Dendritic cell treated with granulocyte-macrophage colony-stimulating factor and Interleukin-4, amounts not matched to agents 40 ng/mL and 50 ng/mL, for 4 days (primary cell): ENCODE measurements around the gene AKNAD1.
A peak's percentile ranks its signal among the peaks of the same experiment; 100 is the strongest.
"Not testable (repeated sequence)": the region's sequence is repeated elsewhere in the genome, so short reads cannot be mapped to it uniquely, and the experiment has no call there.

ENCODE experiments used
- H3K27ac Mint-ChIP-seq: one replicate; pipeline ENCODE4 v1.8.0; 2022; ENCODE audit warnings: mild to moderate bottlenecking, mixed read lengths
- H3K27me3 Mint-ChIP-seq: one replicate; pipeline ENCODE4 v1.8.0; 2022; ENCODE audit warnings: mild to moderate bottlenecking, mixed read lengths
- H3K36me3 Mint-ChIP-seq: one replicate; pipeline ENCODE4 v1.8.0; 2022; ENCODE audit warnings: low read depth, mixed read lengths
- H3K4me1 Mint-ChIP-seq: one replicate; pipeline ENCODE4 v1.8.0; 2022; ENCODE audit warnings: low read depth, mixed read lengths
- H3K4me3 Mint-ChIP-seq: one replicate; pipeline ENCODE4 v1.8.0; 2022; ENCODE audit warnings: mild to moderate bottlenecking, moderate library complexity, mixed read lengths
- H3K9me3 Mint-ChIP-seq: one replicate; pipeline ENCODE4 v1.8.0; 2022; ENCODE audit warnings: mixed read lengths
- intact Hi-C: fragments of 100-400 bp; cut with micrococcal nuclease; formaldehyde crosslinking; loops from one replicate; pipeline ENCODE4 v1.15.0; 2022

The AKNAD1 gene, protein sequence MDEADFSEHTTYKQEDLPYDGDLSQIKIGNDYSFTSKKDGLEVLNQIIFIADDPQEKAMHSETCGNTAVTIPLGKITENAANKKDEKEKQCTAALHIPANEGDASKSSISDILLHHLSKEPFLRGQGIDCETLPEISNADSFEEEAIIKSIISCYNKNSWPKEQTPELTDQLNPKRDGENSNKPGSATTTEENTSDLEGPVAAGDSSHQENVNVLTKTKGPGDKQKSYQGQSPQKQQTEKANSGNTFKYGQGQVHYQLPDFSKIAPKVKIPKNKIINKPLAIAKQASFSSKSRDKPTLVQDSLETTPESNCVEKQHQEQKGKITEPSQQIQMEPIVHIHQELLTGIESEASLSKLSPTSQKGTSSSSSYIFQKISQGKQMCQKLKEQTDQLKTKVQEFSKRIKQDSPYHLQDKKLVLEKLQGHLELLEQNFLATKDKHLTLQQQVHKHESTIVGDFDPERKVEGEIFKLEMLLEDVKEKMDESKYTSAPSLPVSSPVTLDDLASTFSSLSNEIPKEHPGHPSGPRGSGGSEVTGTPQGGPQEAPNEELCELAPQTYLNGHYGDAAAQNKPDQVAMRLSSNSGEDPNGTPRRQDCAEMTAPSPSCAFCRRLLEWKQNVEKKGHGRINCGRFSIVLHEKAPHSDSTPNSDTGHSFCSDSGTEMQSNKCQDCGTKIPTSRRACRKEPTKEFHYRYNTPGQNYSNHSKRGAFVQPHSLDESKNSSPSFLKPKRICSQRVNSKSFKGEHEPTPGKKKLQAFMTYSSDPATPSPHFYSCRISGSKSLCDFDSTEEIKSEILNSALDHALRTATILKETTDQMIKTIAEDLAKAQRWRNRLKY

DNA sequence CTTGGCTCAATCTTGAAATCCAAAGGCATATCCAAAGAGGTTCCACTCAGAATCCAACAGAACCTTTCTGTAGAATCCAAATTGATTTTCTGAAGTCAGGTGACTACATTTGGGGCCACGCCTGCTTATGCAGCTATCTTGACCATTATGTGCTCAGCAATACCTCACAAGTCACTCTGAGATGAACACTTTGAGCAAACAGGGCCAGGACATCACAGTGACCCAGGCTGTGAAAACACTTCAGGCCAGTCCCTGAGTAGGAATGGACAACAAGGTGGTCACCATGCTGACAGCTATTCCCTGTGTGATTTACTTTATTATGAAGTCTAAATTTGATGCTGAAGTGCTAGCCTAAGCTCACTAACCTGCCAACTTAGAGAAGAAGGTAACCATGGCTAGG, at the start of gene AKNAD1:
TSS of gene AKNAD1 (minus strand) at position 101 of the 400 bp plus-strand sequence. CDS start 4,430 bp downstream, outside the sequence.
- Mint-ChIP-seq H3K36me3 (no peaks in the 10 kb centered on the region), H3K9me3 (no peaks in the 10 kb centered on the region), H3K27me3 (no peaks in the 10 kb centered on the region), H3K4me1 (peaks cover 14% of the 10 kb centered on the region), H3K27ac (no peak within 1 kb of the TSS), H3K4me3 (no peak within 1 kb of the TSS)
- intact Hi-C loops = no loop called here

DNA sequence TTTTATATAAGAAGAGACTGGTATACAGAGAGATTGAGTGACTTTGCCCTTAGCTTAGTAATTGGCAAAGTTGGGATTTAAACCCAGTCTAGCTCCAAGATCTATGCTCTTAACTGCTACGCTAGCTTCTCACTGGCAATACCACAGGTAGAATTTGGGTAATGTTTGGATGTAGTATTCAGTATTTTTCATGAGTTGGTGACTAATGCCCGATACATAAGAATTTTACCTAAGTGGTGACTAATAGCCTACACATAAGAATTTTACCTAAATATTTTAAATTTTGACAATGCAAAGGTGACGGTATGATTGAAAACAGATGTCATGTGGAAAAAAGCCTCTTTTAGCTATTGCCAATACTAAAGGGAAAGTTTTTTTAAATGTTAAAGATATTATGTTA, 44.2 kb upstream of the AKNAD1 start:
- H3K36me3 Mint-ChIP-seq = peaks cover 5% of the 10 kb centered on the region
- peaks cover 3% of the 10 kb centered on the region for H3K4me1 Mint-ChIP-seq
- H3K9me3 Mint-ChIP-seq = no peaks in the 10 kb centered on the region
- no peak overlapping the region for H3K27ac Mint-ChIP-seq
- no peaks in the 10 kb centered on the region for H3K27me3 Mint-ChIP-seq
- H3K4me3 Mint-ChIP-seq = no peak overlapping the region
- intact Hi-C loops = no loop called here

DNA sequence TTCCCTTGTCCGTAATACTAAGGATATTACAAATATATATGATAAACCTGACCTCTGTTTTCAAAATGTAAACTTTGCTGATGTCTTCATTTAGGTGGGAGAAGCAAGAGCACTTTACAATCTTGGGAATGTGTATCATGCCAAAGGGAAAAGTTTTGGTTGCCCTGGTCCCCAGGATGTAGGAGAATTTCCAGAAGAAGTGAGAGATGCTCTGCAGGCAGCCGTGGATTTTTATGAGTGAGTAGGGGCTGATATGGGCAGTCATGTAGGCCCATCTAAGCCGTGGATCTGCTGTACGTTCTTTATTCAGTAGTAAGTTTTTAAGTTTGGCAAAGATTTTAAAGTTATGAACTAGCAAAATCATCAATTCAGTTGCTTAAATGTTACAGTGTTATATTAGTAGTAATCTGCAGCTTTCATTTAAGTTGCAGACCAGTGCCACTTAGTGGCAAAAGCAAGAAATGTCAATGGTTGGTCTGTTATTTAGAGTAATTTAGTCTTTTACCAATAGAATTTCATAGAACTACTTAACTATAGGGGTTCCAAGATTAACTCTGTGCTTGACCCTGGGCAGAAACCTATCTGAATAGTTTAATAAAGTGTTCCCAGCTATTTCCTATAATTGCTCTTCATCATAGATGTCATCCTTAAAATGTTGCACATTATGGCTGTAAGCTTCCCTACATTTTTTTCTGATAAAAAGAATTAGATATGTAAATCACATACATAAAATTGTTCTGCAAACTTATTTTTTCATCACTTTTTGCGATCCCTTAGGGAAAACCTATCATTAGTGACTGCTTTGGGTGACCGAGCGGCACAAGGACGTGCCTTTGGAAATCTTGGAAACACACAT, 41.2 kb upstream of the AKNAD1 start:
- Mint-ChIP-seq H3K9me3 (no peaks in the 10 kb centered on the region), H3K27me3 (no peaks in the 10 kb centered on the region), H3K4me3 (no peak overlapping the region), H3K4me1 (peaks cover 6% of the 10 kb centered on the region), H3K27ac (no peak overlapping the region), H3K36me3 (peaks cover 5% of the 10 kb centered on the region)
- intact Hi-C loops = loop anchor here (1.0 kb wide), 1 partner anchor 70 kb away; no protein-coding TSS in a partner anchor

DNA sequence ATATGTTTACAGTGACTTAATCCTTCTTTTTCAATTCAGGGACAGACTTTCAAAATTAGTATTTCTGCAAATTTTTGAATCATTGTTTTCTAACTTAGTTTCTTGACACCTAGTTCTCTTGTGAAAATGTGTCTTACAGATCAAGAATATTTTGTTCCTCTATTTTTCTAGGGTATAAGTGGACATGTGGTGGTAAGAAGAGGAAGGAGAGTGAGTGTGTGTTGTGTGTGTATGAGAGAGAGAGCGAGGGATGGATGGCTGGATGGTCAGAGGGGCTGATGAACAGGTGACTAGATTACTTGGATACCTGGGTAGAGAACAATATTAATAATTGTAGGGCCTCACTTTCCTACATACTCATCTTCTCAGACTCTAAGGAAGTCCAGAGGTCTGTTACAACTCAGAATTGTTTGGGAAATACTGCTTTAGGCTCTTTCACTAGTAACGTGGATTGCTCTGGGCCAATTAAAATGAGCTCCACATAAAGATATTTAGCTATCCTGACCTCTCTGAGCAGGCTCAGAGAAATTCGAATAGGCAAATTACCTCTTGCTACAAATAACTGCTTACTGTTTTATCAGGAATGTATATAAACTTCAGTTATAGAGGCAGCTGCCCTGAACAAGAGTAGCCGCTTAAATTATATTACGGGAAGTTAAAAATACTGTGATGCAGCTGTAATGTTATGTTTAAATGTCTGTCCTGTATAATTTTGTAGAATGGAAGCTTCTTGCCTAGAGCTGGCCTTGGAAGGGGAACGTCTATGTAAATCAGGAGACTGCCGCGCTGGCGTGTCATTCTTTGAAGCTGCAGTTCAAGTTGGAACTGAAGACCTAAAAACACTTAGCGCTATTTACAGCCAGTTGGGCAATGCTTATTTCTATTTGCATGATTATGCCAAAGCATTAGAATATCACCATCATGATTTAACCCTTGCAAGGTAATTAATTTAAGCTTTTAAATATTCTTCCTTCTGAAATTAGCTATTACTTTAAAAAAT, 39.6 kb upstream of the AKNAD1 start:
- Mint-ChIP-seq H3K36me3 (no peaks in the 10 kb centered on the region), H3K4me1 (peaks cover 6% of the 10 kb centered on the region), H3K4me3 (no peak overlapping the region), H3K27me3 (no peaks in the 10 kb centered on the region), H3K27ac (no peak overlapping the region), H3K9me3 (no peaks in the 10 kb centered on the region)
- intact Hi-C loops = no loop called here

DNA sequence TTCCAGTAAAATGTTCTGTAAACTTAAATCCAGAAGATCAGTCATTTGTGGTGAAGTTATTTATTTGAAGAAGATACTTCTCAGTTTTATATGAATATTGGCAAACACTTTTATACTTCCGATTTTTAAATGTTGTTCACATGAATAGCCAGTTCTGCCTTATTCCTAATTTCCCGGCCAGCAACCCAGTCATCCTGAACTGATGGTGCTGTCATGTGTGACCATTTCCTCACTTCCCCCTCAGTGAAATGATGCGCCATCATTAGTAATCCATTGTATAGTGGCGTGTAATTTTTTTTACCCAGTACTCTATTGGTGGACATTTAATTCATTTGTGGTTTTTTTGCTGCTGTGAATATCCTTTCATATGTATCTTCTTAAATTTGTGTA, 36.2 kb upstream of the AKNAD1 start:
- Mint-ChIP-seq H3K4me3 (no peak overlapping the region), H3K4me1 (peaks cover 21% of the 10 kb centered on the region), H3K9me3 (no peaks in the 10 kb centered on the region), H3K27ac (no peak overlapping the region), H3K36me3 (no peaks in the 10 kb centered on the region), H3K27me3 (no peaks in the 10 kb centered on the region)
- intact Hi-C loops = no loop called here

DNA sequence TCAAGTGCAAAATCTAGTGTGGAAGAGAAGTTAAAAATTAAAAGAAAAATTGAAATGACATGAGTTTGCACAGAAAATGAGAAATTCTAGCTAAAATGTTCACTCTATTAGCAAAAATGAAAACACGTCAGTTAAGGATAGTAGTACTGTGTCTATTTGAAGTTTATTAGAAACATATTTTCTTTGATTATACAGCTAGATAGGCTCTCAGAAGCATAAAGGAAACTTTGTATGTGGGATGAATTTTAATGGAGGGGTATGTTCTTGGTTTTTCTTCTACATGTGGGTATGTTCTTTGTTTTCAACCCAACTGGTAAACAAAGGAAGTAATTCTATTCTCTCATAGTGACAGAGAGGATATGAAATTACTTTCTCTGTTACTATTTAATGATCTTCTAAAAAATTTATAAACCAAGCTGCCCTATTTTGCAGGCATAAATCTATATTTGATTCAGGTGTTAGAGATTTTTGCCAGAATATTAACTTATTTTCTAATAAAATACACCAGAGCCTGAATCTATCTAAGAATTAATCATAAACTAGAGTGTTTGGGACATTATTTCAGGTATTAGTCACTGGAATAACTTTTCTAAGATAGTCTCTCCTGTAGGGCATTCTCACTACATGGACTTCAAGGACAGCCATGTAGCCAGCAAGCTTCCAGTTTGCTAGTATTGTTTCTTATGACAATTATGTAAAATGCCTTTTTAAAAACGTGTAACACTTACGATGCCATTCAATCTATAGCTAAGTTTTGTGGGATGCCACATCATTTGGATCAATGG, 35.7 kb upstream of the AKNAD1 start:
- intact Hi-C loops = no loop called here
- no peak overlapping the region for H3K4me3 Mint-ChIP-seq
- no peak overlapping the region for H3K27ac Mint-ChIP-seq
- H3K4me1 Mint-ChIP-seq = peaks cover 21% of the 10 kb centered on the region
- no peaks in the 10 kb centered on the region for H3K27me3 Mint-ChIP-seq
- no peaks in the 10 kb centered on the region for H3K9me3 Mint-ChIP-seq
- H3K36me3 Mint-ChIP-seq = no peaks in the 10 kb centered on the region

DNA sequence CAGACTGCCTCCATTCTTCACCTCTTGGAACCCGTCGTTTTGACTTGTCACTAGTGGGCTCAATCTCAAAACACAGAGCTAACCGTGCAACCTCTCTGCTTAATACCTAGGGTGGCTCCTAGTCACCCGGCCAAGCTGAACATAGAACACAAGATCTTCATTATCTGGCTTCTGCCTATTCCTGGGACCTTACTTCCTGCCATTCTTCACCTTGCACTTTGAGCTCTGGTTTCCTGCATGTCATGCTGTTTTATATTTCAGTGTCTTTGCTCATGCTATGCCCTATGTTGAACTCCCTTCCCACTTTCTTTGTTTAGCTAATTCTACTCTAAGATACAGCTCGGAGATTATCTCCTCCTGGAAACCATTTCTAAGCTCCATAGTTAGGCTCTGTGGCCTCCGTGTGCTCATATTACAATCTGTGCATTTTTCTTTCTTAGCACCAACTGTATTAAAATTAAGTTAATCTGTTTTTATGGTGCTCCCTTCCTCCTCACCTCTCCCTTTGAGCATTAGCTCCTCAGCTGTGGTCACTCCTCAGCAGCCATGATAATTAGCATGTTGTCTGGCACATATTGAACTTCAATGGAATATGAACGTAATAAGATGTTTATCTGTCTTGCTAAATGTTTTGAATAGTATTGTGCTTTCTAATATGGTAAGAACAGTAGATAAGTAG, 33.0 kb upstream of the AKNAD1 start:
- no peaks in the 10 kb centered on the region for H3K27me3 Mint-ChIP-seq
- H3K4me3 Mint-ChIP-seq = no peak overlapping the region
- H3K9me3 Mint-ChIP-seq = no peaks in the 10 kb centered on the region
- no peak overlapping the region for H3K27ac Mint-ChIP-seq
- intact Hi-C loops = no loop called here
- H3K4me1 Mint-ChIP-seq = peaks cover 15% of the 10 kb centered on the region
- H3K36me3 Mint-ChIP-seq = no peaks in the 10 kb centered on the region

DNA sequence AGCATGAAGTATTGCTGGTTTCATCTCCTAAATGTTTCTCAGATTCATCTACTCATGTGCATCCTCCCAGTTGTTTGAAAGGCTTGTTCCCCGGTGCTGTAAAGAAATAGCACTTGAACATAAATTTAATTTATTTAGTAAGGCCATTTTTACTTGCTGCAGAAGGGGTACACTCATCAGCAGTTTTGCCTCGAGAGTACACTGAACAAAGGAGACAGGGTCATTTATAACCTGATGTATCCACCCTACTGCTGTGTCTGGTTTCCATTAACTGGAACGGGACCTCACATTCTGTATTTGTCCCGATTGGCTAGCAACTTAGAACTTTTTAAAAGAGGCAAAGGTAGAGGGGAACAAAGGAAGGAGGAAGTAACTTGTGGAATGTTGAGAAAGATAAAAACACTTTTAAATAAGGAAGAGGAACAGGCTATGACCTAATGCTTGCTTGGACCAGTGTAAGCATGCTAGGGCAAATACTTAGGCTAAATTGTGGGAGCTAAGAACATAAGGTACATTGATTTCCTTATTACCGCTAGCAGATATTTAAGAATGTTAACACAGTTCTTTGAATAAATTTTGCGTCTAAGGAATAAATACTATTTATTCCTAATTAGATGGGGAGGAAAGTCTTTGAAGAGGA, 32.2 kb upstream of the AKNAD1 start:
- intact Hi-C loops, H3K27ac Mint-ChIP-seq, H3K9me3 Mint-ChIP-seq, H3K36me3 Mint-ChIP-seq, H3K27me3 Mint-ChIP-seq: not testable (repeated sequence)
- Mint-ChIP-seq H3K4me1 (peaks cover 15% of the 10 kb centered on the region), H3K4me3 (peak overlapping the region; percentile 23)

DNA sequence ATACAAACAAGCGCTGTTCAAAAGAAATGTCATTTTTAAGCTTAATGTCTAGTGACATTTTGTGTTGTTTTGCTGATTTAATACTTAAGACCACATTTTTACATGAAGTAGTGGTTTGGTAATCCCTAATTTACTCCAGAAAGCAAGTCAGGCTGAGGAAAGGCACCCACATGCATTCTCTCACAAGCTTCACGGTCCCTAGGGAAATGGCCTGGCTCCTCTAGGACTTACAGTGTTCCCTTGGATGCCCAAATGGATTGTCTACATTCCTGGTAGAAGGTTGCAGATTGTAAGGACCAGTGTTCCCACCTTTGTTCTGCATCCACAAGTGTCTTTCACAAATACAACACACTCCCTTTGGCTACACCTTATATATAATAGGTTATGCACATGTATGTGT, 29.4 kb upstream of the AKNAD1 start:
- H3K27me3 Mint-ChIP-seq = no peaks in the 10 kb centered on the region
- H3K36me3 Mint-ChIP-seq = no peaks in the 10 kb centered on the region
- no peak overlapping the region for H3K4me3 Mint-ChIP-seq
- H3K4me1 Mint-ChIP-seq = peaks cover 15% of the 10 kb centered on the region
- intact Hi-C loops = no loop called here
- H3K9me3 Mint-ChIP-seq = no peaks in the 10 kb centered on the region
- no peak overlapping the region for H3K27ac Mint-ChIP-seq

DNA sequence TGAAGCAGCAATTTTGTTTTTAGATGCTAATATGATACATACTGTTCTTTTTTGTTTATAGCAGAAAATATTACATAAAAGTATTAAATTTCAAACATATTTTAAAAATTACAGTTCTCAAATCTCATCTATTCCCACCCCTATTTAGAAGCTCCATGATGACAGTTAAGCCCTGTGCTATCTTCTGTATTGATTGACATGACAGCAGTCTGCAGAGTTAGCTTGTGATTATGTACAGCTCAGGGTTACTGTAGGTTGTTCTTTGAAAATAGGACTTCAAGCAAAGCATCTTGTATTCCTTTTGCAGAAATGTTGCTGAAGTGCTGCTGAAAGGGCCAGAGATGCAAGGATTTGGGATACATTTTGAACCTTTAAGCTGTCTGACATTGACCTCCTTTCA, 28.1 kb upstream of the AKNAD1 start:
- intact Hi-C loops = no loop called here
- Mint-ChIP-seq H3K36me3 (no peaks in the 10 kb centered on the region), H3K4me1 (peaks cover 17% of the 10 kb centered on the region), H3K27me3 (no peaks in the 10 kb centered on the region), H3K4me3 (no peak overlapping the region), H3K27ac (no peak overlapping the region), H3K9me3 (no peaks in the 10 kb centered on the region)

DNA sequence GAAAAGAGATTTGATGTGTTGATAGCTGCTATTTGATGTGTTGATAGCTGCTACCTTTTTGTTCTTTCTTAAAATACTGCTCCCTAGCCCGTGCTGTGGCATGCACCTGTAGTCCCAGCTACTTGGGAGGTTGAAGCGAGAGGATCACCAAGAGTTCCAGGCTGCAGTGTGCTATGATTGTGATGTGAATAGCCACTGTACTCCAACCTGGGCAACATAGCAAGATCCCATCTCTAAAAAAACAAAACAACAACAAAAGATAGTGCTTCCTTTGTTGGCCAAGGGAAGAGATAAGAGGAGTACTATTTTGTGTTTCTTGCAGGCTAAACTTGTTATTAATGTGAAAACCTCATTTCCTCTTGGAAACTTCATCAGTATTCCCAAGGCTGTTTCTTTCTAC, 25.9 kb upstream of the AKNAD1 start:
- intact Hi-C loops = no loop called here

DNA sequence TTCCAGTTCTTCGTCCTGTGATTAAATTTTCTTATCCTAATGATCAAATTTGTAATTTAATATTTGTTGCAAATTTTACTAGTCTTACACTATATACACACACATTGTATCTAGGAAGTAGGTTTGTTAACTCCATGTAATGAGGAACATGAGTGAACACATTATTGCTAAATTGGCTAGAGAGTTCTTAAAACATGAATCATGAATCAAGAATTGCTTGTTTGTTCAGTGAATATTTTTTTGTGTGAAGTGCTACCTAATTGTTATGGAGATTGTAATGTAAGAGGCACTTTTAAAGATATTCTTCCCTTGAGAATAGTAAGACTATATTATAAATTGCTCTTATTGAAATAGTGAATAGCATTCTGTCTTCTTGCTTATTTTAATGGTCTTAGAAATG, 24.5 kb upstream of the AKNAD1 start:
- intact Hi-C loops = no loop called here
- Mint-ChIP-seq H3K27me3 (no peaks in the 10 kb centered on the region), H3K4me1 (peaks cover 20% of the 10 kb centered on the region), H3K9me3 (no peaks in the 10 kb centered on the region), H3K36me3 (no peaks in the 10 kb centered on the region), H3K4me3 (no peak overlapping the region), H3K27ac (no peak overlapping the region)

More for the DNA sequence above, 25.9 kb upstream of the AKNAD1 start:
- Mint-ChIP-seq H3K4me1 (peaks cover 19% of the 10 kb centered on the region), H3K4me3 (no peak overlapping the region), H3K9me3 (no peaks in the 10 kb centered on the region), H3K27me3 (no peaks in the 10 kb centered on the region), H3K36me3 (no peaks in the 10 kb centered on the region), H3K27ac (no peak overlapping the region)
